SK-N-SH treated with all-trans-retinoic acid at 6 μM for 48 hours (cell line): ENCODE data around the gene XYLT2.
"Not testable (repeated sequence)": the region's sequence is repeated elsewhere in the genome, so short reads cannot be mapped to it uniquely, and the experiment has no call there.

ENCODE experiments used
- ATAC-seq: fragments of 200-7000 bp; cut with Tn5 transposase; 3 replicates; pipeline ENCODE4 v1.9.1; 2020; ENCODE audit warnings: mild to moderate bottlenecking, moderate library complexity
- CSDC2 ChIP-seq: fragments of 250-450 bp; sonication (Bioruptor Pico); IDR thresholded peaks from 2 replicates; pipeline ENCODE4 v1.5.0; 2020; ENCODE audit warnings: mild to moderate bottlenecking, moderate library complexity
- ISL1 ChIP-seq: fragments of 250-450 bp; sonication (Bioruptor Pico); IDR thresholded peaks from 2 replicates; pipeline ENCODE4 v2.1.2; 2022; ENCODE audit warnings: mild to moderate bottlenecking, moderate library complexity
- PPARA ChIP-seq: fragments of 250-450 bp; sonication (Bioruptor Pico); IDR thresholded peaks from 2 replicates; pipeline ENCODE4 v1.5.0; 2020; ENCODE audit warnings: mild to moderate bottlenecking, borderline replicate concordance
- SNAI2 ChIP-seq: fragments of 250-450 bp; sonication (Bioruptor Pico); IDR thresholded peaks from 2 replicates; pipeline ENCODE4 v1.5.0; 2020; ENCODE audit warnings: mild to moderate bottlenecking, moderate library complexity
- TCF4 ChIP-seq: fragments of 250-450 bp; sonication (Bioruptor Pico); IDR thresholded peaks from 2 replicates; pipeline ENCODE4 v1.8.0; 2021; ENCODE audit warnings: mild to moderate bottlenecking, moderate library complexity, borderline replicate concordance
- TOX ChIP-seq: fragments of 250-450 bp; sonication (Bioruptor Pico); IDR thresholded peaks from 2 replicates; pipeline ENCODE4 v1.8.0; 2021; ENCODE audit warnings: mild to moderate bottlenecking, moderate library complexity, borderline replicate concordance
- TSHZ2 ChIP-seq: fragments of 250-450 bp; sonication (Bioruptor Pico); IDR thresholded peaks from 2 replicates; pipeline ENCODE4 v1.5.0; 2020; ENCODE audit warnings: mild to moderate bottlenecking, moderate library complexity
- ZFP3 ChIP-seq: fragments of 250-450 bp; sonication (Bioruptor Pico); IDR thresholded peaks from 2 replicates; pipeline ENCODE4 v1.5.0; 2020; ENCODE audit warnings: mild to moderate bottlenecking, moderate library complexity
- ZFP30 ChIP-seq: fragments of 450-650 bp; formaldehyde crosslinking; IDR thresholded peaks from 2 replicates; pipeline ENCODE4 v1.5.0; 2022; ENCODE audit warnings: mild to moderate bottlenecking, moderate library complexity
- ZNF8 ChIP-seq: fragments of 450-650 bp; formaldehyde crosslinking; IDR thresholded peaks from 2 replicates; pipeline ENCODE4 v1.5.0; 2020; ENCODE audit warnings: mild to moderate bottlenecking, moderate library complexity
- TF ChIP-seq, protein P1 (sequence below): fragments of 250-450 bp; sonication (Bioruptor Pico); IDR thresholded peaks from 2 replicates; pipeline ENCODE4 v1.8.0; 2021; ENCODE audit warnings: low read depth, mild to moderate bottlenecking, moderate library complexity, borderline replicate concordance
- TF ChIP-seq, protein P2 (sequence below): fragments of 250-450 bp; sonication (Bioruptor Pico); IDR thresholded peaks from 2 replicates; pipeline ENCODE4 v1.5.1; 2021; ENCODE audit warnings: mild to moderate bottlenecking, moderate library complexity

The XYLT2 gene

DNA sequence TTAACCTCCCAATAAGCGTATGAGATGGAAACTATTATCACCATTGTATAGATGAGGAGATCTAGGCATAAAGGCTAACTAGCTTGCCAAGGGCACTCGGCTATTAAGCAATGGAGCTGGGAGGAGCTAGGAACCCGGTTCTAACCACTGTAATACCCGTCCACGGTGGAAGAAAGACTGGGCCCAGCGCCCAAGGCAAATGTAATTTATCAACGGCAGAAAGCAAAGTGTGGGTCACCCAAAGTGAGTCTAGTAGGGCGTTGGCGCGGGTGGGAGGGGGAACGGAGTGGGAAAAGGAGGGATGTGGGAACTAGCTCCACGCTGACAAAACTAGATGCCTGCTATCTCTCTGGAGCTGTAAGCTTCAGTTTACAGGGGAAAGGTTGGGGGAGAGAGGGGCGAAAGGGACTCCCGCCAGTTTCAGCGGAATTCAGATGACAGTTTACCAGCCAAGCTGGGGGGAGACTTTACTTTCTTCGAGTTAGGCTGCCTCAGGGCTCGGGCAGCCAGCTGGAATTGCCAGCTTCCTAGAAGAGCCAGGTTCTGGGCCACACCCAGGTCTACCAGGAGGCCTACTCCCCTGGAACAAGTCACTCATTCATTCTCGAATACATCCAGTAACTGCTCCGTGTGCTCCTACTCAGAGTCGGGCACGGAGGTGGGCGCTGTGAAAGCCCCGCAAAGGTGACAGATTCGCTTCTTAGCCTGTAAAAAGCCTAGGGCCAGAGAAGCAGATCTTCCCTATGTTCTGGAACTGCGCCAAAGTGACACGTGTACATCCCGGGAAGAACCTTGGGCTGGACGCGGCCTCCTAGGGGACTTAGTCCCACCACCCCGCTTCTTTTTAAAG is 50.6 kb downstream of the XYLT2 start:
- ATAC-seq = peak; percentile 60

DNA sequence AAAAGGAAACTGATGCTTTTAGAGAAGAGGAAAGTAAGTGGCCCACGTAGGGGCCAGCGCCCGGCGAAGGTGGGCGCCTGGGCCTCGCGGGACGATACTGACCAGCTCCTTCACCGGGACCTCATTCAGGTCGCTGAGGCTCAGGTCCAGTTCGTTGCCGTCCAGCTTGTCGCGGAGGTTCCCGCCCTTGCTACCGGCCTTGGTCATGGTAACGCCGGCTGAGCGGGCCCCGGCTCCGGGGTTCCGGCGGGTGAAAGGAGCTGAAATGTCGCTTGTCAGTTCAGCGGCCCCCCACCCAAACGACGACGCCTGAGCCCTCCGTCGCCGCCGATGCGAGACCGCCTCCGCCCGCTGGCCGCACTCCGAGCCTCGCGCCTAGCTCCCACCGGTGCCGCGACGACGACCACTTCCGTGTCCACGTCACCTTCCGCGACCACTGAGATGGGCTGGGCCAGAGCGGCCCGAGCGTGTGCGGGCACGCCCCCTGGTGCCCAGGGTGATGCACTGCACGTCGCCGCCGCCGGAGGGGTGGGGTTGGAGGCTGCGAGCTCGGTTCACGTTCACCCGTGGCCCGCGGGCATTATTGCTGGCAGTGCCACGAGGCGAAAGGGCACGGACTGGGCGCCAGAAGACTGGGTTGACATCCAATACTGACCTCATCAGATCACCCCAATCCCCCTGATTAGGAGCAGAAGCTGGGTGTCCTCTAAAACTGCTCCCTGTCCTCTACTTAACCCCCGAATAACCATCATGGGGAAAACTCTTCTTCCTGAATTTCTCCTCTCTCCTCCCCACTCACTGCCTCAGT is 51.4 kb downstream of the XYLT2 start, which contains the start of gene LRRC59:
TSS of gene LRRC59 (minus strand) at position 413 of the 808 bp plus-strand sequence. CDS start at position 207, 206 bp downstream.
- TF ChIP-seq TSHZ2 (CRISPR knock-in tag) (peak; percentile 61; the same call in 1 of the 2 replicates), CSDC2 (CRISPR knock-in tag) (peak; percentile 11; the same call in 1 of the 2 replicates), TCF4 (no peak)
- peak; percentile 95 for ATAC-seq

More for the DNA sequence above, 50.6 kb downstream of the XYLT2 start:
- TF ChIP-seq SNAI2 (no peak), CSDC2 (CRISPR knock-in tag) (no peak), TCF4 (no peak), TOX (CRISPR knock-in tag) (no peak), PPARA (no peak)
- TF ChIP-seq, protein P1, sequence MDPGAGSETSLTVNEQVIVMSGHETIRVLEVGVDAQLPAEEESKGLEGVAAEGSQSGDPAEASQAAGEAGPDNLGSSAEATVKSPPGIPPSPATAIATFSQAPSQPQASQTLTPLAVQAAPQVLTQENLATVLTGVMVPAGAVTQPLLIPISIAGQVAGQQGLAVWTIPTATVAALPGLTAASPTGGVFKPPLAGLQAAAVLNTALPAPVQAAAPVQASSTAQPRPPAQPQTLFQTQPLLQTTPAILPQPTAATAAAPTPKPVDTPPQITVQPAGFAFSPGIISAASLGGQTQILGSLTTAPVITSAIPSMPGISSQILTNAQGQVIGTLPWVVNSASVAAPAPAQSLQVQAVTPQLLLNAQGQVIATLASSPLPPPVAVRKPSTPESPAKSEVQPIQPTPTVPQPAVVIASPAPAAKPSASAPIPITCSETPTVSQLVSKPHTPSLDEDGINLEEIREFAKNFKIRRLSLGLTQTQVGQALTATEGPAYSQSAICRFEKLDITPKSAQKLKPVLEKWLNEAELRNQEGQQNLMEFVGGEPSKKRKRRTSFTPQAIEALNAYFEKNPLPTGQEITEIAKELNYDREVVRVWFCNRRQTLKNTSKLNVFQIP (CRISPR knock-in tag) = no peak
- TF ChIP-seq, protein P2, sequence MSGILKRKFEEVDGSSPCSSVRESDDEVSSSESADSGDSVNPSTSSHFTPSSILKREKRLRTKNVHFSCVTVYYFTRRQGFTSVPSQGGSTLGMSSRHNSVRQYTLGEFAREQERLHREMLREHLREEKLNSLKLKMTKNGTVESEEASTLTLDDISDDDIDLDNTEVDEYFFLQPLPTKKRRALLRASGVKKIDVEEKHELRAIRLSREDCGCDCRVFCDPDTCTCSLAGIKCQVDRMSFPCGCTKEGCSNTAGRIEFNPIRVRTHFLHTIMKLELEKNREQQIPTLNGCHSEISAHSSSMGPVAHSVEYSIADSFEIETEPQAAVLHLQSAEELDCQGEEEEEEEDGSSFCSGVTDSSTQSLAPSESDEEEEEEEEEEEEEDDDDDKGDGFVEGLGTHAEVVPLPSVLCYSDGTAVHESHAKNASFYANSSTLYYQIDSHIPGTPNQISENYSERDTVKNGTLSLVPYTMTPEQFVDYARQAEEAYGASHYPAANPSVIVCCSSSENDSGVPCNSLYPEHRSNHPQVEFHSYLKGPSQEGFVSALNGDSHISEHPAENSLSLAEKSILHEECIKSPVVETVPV = no peak

GRCh38 chr17:50397919-50398285 is 52.0 kb downstream of the XYLT2 start:
- no peak; the same call in 2 of the 3 replicates for ATAC-seq
- TF ChIP-seq ZFP3 (CRISPR knock-in tag) (no peak), TSHZ2 (CRISPR knock-in tag) (no peak), ZNF8 (CRISPR knock-in tag) (no peak), TOX (CRISPR knock-in tag) (no peak), ISL1 (CRISPR knock-in tag) (no peak), SNAI2 (no peak), PPARA (no peak), CSDC2 (CRISPR knock-in tag) (no peak), ZFP30 (no peak)
- TF ChIP-seq, protein P2 = no peak
- TF ChIP-seq, protein P1 (CRISPR knock-in tag) = no peak

DNA sequence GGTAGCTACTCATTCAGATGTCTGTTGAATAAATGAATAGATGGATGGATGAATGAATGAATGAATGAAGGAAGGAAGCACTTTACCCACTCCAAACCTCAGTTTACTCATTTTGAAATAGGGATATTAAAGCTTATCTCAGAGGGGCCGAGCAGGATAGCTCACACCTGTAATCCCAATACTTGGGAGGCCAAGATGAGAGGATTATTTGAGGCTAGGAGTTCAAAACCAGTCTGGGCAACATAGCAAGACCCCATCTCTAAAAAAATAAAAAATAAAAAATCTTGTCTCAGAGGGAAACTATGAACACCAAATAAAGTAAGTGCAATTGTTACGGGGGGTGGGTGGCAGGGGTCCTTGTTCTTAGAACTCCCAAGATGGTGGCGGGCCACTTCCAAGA is 52.7 kb downstream of the XYLT2 start:
- not testable (repeated sequence) for ATAC-seq

GRCh38 chr17:50399591-50399990 is 53.7 kb downstream of the XYLT2 start:
- ATAC-seq = not testable (repeated sequence)

- not testable (repeated sequence) for ATAC-seq
Measured at GRCh38 chr17:50405351-50405750, 59.4 kb downstream of the XYLT2 start.
